Measurements from ENCODE around the gene RSPO1.
A peak's percentile ranks its signal among the peaks of the same experiment; 100 is the strongest.

Gene RSPO1

GRCh38 chr1:37609002-37609401, 25.7 kb downstream of the RSPO1 start:
- TF ChIP-seq, protein P1, sequence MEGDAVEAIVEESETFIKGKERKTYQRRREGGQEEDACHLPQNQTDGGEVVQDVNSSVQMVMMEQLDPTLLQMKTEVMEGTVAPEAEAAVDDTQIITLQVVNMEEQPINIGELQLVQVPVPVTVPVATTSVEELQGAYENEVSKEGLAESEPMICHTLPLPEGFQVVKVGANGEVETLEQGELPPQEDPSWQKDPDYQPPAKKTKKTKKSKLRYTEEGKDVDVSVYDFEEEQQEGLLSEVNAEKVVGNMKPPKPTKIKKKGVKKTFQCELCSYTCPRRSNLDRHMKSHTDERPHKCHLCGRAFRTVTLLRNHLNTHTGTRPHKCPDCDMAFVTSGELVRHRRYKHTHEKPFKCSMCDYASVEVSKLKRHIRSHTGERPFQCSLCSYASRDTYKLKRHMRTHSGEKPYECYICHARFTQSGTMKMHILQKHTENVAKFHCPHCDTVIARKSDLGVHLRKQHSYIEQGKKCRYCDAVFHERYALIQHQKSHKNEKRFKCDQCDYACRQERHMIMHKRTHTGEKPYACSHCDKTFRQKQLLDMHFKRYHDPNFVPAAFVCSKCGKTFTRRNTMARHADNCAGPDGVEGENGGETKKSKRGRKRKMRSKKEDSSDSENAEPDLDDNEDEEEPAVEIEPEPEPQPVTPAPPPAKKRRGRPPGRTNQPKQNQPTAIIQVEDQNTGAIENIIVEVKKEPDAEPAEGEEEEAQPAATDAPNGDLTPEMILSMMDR (IDR thresholded peaks at IDR 0.05; ENCODE audit: low read depth, low read length): no peak
- DNase-seq (ENCODE audit: low read depth in 2 of 2): no peak
- no peak overlapping the region for H3K4me3 ChIP-seq (replicated peaks in 1 of 2; ENCODE audit: low read depth in 2 of 2, low read length in 2 of 2)

- TF ChIP-seq, protein P1 (IDR thresholded peaks at IDR 0.05; ENCODE audit: low read depth, low read length): no peak
- DNase-seq (ENCODE audit: low read depth in 2 of 2): peak; percentile 44 to 75
- no peak overlapping the region for H3K4me3 ChIP-seq (replicated peaks in 1 of 2; ENCODE audit: low read depth in 2 of 2, low read length in 2 of 2)
Observed at GRCh38 chr1:37606481-37607263, 28.0 kb downstream of the RSPO1 start.

GRCh38 chr1:37605806-37606474, 28.8 kb downstream of the RSPO1 start:
- no peak overlapping the region for H3K4me3 ChIP-seq (replicated peaks in 1 of 2; ENCODE audit: low read depth in 2 of 2, low read length in 2 of 2)
- TF ChIP-seq, protein P1 (IDR thresholded peaks at IDR 0.05; ENCODE audit: low read depth, low read length): no peak
- DNase-seq (ENCODE audit: low read depth in 2 of 2): peak in 1 of 2 donors; percentile 55

- DNase-seq (ENCODE audit: low read depth in 2 of 2): peak in 1 of 2 donors; percentile 17
- no peak overlapping the region for H3K4me3 ChIP-seq (replicated peaks in 1 of 2; ENCODE audit: low read depth in 2 of 2, low read length in 2 of 2)
- TF ChIP-seq, protein P1 (IDR thresholded peaks at IDR 0.05; ENCODE audit: low read depth, low read length): no peak
Observed at GRCh38 chr1:37605061-37605650, 29.5 kb downstream of the RSPO1 start.

DNA sequence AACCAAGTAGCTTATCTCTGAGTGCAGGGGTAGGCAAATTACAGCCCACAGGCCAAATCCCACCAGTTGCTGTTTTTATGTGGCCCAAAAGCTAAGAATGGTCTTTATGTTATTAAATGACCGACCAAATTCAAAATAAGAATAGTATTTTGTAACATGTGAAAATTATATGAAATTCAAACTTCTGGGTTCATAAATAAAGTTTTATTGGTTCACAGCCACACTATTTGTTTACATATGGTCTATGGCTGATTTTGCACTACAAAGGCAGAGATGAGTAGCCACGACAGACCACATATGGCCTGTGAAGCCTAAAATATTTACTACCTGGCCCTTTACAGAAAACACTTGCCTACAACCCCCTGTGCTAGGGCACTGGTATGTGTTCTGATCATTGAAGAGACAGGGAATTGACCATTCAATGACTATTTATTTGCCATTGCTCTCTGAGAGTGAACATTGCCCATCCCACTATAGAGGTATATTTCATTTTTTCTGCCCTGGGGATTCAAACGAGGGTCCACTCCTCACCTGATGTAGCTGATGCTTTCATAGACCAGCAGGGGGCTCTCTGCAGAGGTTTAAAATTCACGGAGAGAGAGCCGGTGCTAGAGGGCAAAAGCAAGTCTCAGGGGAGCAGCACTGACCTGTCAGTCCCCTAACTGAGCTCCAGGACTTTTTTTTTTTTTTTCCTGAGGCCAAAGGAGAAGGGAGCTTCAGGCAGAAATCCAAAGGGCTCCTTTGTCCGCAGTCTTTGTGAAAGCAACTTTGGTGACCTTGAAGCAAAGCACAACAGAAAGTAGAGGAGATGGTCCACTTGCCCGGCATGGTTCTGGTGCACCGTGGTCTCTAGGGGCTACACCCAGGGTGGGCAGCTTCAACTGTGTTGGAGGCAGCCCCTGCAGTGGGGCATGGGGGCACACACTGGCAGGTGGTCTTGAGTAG, 31.7 kb downstream of the RSPO1 start:
- peak; percentile 52 to 55 for DNase-seq (ENCODE audit: low read depth in 2 of 2)
- H3K4me3 ChIP-seq (replicated peaks in 1 of 2; ENCODE audit: low read depth in 2 of 2, low read length in 2 of 2): no peak overlapping the region
- TF ChIP-seq, protein P1 (IDR thresholded peaks at IDR 0.05; ENCODE audit: low read depth, low read length): peak; percentile 72

- H3K4me3 ChIP-seq (replicated peaks in 1 of 2; ENCODE audit: low read depth in 2 of 2, low read length in 2 of 2): no peak overlapping the region
- no peak for DNase-seq (ENCODE audit: low read depth in 2 of 2)
- TF ChIP-seq, protein P1 (IDR thresholded peaks at IDR 0.05; ENCODE audit: low read depth, low read length): no peak
Observed at GRCh38 chr1:37601441-37601840, 33.3 kb downstream of the RSPO1 start.
